NCI-H2107 treated with DMSO at 0.1 percent for 48 hours (cell line): ENCODE measurements around the gene SPSB4.
A peak's percentile ranks its signal among the peaks of the same experiment; 100 is the strongest.
"Not testable (repeated sequence)": the region's sequence is repeated elsewhere in the genome, so short reads cannot be mapped to it uniquely, and the experiment has no call there.

Experiments used
- DNase-seq: peaks from one replicate; lab custom pipeline; 2025; ENCODE audit not compliant: unreplicated experiment; lab: John Stamatoyannopoulos, UW

SPSB4 gene

GRCh38 chr3:141050576-141051442, at the start of gene SPSB4:
TSS of gene SPSB4 (plus strand) at chr3:141051347. CDS start at chr3:141066105, 14,758 bp downstream.
- DNase-seq = peak; percentile 26

DNA sequence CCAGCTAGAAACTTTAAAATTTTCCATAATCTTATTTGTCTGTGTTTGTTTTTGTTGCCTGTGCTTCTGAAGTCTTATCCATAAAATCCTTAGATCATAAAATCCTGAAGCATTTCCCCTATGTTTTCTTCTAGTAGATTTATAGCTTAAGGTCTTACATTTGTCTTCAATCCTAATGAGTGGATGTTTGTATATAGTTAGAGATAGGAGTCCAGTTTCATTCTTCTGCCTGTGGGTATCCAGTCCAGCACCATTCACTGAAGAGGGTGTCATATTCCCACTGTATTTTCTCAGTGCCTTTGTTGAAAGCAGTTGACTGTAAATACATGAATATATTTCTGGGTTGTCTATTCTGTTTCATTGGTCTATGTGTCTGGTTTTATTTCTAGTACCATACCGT, 44.8 kb upstream of the SPSB4 start:
- DNase-seq = no peak

DNA sequence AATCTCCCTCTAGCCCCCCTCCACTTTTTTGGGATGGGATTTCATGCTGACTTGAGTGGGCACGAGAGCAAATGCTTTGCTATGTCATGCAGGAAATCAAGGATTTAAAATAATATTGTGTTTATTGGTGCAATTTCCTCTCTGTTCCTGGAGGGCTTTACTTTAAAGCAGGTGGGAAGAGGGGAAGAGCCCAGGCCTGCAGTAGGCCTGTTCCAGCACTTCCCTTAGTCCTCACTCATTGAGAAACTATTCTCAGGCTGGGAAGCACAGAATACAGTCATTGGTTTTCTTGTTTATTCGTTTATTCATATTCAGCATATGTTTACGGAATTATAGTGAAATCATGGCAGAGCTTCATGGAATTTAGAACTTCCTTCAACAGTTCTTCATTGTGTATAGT, 41.7 kb upstream of the SPSB4 start:
- no peak for DNase-seq

GRCh38 chr3:141011232-141011996, 39.7 kb upstream of the SPSB4 start:
- DNase-seq = peak; percentile 62

DNA sequence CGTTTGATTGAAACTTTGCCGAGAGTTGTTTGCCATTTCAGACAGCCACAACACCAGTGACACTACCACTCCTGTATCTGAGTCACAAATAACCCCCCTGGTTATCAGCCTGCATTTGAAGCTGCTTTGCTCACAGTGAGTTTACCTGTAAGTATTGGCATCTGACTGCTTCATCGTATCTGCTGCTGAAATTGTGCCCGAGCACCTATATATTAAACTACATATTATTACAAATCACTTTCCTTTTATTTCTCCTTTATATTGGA, 39.2 kb upstream of the SPSB4 start:
- no peak for DNase-seq

DNA sequence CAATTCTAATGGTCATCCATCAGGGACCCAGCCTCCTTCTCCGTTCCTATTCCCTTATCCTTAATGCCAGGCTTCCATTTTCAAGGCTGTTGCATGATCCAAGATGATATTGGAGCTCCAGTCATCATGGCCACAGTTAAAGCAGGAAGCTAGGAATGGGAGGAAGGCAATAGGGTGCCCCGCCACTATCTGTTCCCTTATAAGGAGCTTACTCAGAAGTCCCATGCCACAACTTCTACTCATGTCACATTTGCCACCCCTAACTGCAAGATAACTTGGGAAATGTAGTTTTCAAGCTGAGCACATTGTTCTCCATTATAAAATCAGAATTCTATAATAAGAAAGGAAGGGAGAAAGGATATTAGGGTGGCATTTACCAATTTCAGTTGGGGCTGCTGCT, 38.6 kb upstream of the SPSB4 start:
- DNase-seq = no peak

DNA sequence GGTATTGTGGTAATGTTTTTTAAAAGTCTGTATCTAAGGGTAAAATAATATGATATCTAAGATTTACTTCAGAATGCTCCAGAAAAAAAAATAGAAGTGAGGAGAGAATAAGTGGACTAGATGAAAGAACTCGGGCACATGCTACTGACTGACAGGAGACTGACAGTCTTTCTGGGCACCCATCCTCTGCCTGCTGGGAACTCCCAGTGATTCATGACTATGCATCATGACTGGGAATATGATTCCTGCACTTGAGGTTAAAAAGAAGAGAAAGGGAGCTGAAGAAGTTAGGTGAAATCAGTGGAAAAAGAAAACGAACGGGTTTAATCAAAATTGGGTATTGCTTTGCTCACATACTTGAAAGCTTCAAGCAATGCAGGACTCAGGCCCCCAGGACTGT, 35.7 kb upstream of the SPSB4 start:
- DNase-seq = no peak

DNA sequence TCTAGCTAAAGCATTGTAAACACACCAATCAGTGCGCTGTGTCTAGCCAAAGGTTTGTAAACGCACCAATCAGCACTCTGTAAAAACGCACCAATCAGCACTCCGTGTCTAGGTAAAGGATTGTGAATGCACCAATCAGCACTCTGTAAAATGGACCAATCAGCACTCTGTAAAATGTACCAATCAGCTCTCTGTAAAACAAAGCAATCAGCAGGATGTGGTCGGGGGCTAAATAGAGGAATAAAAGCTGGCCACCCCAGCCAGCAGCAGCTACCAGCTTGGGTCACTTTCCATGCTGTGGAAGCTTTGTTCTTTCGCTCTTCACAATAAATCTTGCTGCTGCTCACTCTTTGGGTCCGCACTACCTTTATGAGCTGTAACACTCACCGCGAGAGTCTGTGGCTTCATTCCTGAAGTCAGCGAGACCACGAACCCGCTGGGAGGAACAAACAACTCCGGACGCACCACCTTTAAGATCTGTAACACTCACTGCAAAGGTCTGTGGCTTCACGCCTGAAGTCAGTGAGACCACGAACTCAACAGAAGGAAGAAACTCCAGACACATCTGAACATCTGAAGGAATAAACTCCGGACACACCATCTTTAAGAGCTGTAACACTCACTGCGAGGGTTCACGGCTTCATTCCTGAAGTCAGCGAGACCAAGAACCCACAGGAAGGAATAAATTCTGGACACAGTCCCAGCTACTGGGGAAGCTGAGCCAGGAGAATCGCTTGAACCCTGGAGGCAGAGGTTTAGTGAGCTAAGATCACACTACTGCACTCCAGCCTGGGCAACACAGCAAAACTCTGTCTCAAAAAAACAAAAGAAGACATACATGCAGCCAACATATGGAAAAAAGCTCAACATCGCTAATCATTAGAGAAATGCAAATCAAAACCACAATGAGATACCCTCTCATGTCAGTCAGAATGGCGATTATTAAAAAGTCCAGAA, 33.5 kb upstream of the SPSB4 start:
- not testable (repeated sequence) for DNase-seq

DNA sequence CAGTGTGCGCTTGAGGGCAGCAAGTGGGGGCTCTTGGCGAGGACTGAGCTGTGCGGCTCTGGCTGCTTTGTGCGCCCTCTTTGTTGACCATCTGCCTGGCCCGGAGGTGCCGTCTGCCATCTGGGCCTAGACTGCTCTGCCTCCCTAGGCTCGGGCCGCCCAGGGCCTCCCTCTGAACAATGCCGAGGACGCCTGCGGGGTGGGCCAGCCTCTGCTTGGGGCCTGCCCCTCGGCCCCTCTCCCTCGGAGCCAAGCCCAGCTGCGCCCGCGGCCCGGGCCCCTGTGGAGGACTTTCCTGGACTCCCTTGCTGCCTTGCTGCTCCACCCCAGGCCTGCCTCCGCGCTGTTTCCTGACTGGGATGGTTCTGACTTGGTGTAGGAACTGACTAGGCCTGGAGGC, 31.9 kb upstream of the SPSB4 start:
- DNase-seq = no peak

DNA sequence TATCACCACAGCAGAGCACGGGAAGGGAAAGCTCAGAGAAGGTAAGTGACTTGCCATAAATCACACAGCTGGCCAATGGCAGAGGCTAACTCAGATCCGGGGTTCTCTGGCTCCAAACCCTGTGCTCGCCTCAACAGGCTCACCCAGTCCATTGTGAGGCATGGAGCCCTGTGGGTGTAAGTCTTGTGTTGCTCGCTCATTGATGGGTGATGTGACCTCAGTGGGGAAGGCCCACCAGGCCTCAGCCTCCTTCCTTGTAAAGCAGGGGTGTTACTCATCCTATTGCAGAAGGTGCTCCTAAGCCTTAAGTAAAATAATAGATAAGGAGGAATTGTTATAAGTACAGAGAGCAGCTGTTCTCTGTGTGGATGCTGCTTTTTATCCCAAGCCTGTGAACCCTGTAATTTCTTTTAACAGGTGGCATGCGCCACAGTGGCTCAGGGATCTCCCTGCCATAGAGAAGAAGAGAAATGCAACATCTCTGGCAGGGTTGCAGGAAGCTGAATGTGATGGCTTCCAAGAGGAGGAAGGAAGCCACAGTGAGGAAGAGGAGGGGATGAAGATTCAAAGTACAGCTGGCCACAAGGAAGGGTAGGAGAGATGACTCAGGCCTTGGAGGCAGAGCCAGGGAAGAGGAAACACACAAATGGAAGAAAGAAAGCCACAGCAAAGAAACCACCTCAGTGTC, 30.9 kb upstream of the SPSB4 start:
- no peak for DNase-seq

GRCh38 chr3:141021261-141021660, 29.9 kb upstream of the SPSB4 start:
- DNase-seq = no peak

DNA sequence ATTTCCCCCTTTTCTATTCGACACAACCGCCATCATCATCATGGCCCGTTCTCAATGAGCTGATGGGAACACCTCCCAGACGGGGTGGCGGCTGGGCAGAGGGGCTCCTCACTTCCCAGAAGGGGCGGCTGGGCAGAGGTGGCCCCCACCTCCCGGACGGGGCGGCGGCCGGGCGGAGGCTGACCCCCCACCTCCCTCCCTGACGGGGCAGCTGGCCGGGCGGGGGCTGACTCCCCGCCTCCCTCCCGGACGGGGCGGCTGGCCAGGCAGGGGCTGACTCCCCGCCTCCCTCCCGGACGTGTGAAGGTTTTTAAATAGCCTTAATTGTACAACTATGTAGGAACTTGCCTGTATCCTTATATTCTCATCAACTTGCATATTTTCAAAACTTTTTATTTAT, 20.9 kb upstream of the SPSB4 start:
- no peak for DNase-seq

GRCh38 chr3:141039589-141039988, 11.6 kb upstream of the SPSB4 start:
- no peak for DNase-seq

GRCh38 chr3:141044695-141045641, 6.2 kb upstream of the SPSB4 start:
- DNase-seq = no peak

- no peak for DNase-seq
Observed at GRCh38 chr3:141045849-141046248, 5.3 kb upstream of the SPSB4 start.

DNA sequence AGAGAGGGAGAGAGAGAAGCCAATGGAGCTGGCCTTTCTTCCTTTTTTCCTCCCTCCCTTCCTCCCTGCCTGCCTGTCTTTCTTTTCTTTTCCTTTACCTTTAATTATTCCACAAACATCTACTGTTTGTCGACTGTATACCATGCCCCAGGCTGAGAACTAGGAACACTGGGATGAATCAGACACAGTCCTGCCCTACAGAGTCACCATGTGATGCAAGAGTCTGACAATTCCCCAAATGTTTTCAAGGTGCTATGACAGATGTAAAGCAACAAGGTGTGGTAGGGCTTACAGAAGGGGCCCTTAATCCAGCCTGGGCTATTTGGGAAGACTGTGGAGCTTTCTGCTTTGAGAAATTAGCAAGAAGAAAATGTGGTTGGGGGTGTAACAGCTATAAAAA, 4.0 kb upstream of the SPSB4 start:
- DNase-seq = no peak

- no peak for DNase-seq
Observed at GRCh38 chr3:141049681-141050080, 1.5 kb upstream of the SPSB4 start.

DNA sequence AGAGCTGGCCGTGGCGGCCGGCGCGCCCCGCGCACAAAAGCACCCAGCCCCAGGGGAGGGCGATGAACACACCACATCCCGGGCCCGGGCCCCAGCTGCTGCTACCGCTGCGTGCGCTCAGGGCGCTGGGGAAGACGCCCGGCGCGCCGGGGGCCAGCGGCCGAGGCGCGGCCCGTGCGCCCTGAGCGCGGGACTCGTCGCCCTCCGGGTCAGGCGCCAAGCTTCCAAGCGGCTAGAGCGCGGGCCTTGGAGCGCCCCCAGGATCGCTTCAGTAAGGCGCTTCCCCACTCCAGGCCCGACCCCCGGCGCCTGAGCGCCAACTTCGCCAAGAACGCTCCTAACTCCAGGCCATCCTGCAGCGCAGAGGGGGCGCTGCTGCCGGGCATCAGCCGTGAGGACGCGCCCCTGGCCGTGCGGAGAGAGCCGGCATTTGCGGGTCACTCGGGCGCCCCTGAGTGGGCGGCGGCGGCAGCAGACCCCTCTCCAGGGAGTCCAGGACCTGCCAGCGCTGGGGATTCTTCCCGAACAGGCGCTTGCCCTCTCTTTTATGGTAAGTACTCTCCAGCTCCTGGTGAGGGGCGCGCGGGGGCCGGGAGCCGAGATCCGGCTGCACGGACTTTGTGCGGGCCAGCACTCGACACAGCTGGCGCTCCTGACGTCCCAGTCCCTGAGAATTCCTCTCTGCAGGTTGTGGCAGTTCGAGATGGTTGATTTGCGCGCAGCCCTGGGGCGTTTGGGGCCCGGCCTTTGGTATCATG, 475 bp downstream of the SPSB4 start:
- no peak for DNase-seq
